HG02840 (cell line): ENCODE data around the gene PDCD1.
"Not testable (repeated sequence)": the region's sequence is repeated elsewhere in the genome, so short reads cannot be mapped to it uniquely, and the experiment has no call there.

ENCODE experiments used
- ATAC-seq: cut with Tn5 transposase; IDR thresholded peaks from one replicate; pipeline ENCODE4 v1.9.1; 2021; ENCODE audit warnings: mild to moderate bottlenecking, moderate library complexity, moderate number of reproducible peaks; ENCODE audit not compliant: unreplicated experiment, low FRiP score

PDCD1 gene

DNA sequence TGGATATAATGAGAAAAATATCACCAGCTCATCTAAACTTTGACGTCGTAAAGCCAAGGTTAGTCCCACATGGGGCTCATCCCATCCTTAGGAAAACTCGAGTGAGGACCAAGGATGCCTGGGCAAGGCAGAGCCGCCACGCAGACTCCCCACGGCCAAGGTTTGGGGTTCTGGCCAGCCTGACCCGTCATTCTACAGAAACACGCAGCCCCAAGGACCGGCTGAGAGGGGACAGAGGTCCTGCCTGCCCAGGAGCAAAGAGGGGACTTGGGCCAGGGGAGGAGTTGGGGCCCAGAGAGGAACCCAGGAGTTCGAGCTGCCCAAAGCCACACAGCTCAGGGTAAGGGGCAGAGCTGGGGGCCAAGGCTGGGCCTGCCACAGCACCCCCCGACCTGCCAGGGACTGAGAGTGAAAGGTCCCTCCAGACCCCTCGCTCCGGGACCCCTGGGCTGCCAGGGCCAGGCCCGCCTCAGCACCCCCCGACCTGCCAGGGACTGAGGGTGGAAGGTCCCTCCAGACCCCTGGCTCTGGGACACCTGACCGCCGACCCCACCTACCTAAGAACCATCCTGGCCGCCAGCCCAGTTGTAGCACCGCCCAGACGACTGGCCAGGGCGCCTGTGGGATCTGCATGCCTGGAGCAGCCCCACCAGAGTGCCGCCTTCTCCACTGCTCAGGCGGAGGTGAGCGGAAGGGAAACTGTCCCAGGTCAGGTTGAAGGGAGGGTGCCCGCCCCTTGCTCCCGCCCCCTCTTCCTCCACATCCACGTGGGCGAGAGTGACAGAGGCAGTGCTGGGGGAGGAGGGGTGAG is at the start of gene PDCD1:
Gene PDCD1, minus strand, starts transcription at position 689 of the 811 bp plus-strand sequence. Its CDS starts 56 bp downstream, at position 633.
- peak; percentile 29 for ATAC-seq

- not testable (repeated sequence) for ATAC-seq
Measured at GRCh38 chr2:241907831-241908230, 49.1 kb upstream of the PDCD1 start.

GRCh38 chr2:241906826-241907570 is 48.3 kb upstream of the PDCD1 start:
- no peak for ATAC-seq

DNA sequence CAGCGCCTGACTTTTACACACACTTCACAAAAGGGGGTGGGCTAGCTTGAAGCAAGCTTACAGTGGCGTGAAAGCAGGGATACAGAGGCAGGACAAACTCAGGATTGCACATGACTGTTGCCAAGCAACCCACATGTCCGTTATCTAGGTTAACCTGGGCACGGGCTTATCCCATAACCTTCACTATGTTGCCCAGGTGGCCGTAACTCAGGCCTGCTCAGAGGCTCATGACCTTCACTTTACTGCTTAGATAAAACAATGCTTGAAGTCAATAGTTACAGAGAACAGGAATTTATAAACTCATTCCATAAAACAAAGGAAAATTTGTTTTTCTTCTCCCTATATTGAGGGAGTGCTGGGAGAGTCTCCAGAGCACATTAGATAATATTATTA is 47.7 kb upstream of the PDCD1 start:
- ATAC-seq, result not testable (repeated sequence)

DNA sequence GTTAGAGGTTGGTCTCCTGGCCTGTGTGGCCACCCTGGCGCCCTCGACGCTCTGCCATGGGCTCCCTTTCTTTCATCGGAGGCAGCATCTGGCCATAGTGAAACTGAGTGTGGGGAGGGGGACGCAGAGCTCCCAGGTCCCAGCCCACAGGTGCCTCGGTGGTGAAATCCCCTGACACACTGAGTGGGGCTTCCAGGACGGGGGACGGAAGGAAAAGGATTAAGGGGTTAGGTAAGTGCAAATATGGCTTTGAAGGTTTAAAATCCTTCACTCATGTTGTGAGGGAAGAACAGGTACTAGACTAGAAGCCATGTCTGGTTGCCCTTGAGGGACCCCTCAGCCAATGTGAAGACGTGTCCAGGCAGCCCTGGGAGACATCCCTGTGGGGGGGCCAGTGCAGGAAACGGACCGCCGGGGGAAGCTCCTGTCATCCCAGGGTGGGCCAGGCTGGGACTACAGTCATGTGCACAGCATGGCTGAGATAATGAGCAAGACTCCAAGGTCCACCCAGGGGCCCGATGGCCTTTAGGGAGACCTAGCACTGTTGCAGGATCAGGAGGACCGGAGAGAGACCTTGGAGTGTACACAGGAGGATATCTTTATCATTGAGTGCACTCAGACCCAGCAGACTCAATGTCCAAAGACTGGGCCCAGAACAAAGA is 47.2 kb upstream of the PDCD1 start:
- ATAC-seq, result no peak

- ATAC-seq, result no peak
Measured at GRCh38 chr2:241904791-241905710, 46.4 kb upstream of the PDCD1 start.

DNA sequence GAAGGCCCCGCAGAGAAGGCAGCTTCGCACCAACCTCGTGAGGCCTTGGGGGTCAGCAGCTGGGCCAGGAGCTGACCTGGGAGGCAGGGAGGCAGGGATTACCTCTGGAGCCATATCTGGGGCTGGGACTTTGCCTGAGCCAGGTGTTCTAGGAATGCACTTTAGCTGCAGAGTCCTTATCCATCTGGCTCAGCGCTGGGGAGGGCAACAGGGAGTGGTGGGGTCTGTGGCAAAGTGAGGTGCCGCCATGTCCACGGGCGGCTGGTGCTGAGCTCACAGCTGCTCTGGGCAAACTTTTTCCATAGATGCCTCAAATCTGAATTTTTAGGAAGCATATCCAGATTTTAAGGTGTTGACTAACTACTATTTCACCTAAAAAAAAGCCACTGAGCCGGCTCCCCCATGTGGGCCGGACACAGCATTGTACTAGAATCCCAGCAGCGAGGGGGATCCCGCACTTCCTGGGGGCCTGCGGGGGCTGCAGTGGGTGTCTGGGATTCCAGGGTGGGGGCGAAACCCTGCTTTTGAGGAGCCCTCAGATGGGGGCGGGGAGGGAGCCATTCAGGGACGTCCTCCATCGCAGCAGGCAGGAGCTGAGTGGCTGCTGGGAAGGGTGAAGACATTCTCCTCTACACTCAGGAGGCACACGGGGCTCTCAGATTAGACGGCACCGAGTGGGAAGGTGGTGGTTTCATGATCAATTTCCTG is 45.5 kb upstream of the PDCD1 start:
- no peak for ATAC-seq

- no peak for ATAC-seq
Measured at GRCh38 chr2:241903121-241904010, 44.7 kb upstream of the PDCD1 start.

DNA sequence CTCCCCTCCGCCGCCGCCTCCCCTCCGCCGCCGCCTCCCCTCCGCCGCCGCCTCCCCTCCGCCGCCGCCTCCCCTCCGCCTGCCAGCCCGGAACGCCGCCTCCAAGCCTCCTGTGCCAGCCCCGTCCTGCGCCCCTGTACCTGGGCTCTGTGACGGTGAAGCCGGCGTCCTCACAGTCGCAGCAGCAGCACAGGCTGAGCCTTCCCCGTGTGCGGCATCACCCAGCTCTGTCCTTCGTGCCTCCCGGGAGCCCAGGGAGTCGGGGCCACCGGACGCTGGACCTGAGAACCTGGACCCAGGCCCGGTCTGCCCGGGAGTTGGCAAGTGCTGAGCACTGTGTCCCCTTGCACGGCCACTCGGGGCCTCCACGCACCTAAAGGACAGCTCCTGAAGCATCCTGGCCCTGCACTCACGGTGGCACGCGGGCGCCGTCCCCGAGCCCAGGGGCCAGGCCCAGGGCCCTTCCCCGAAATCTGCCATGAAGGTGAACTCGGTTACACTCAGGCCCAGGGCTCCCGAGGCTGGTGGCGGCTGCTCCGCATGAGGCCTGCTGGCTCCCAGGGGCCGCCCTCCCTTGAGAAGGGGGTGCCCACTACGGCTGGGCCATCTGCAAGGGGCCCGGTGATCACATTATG is 43.8 kb upstream of the PDCD1 start:
- ATAC-seq, result no peak

- no peak for ATAC-seq
Measured at GRCh38 chr2:241901500-241902351, 43.0 kb upstream of the PDCD1 start.

DNA sequence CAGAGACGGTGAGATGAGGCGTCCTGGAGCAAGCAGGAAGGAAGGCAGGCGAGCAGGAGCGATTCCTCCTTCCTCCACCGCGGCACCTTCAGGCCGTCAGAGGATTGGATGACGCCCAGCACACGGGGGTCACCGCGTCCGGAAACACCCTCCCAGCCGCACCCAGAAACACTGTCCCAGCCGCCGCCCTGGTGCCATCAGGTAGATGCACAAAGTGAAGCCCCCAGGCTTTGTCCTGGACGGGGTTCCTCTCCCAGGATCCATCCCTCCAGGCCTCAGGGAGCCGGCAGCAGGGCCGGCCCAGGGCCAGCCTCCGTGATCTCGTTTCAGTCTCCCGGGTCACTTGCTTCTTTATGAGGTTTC is 42.3 kb upstream of the PDCD1 start:
- ATAC-seq, result no peak

DNA sequence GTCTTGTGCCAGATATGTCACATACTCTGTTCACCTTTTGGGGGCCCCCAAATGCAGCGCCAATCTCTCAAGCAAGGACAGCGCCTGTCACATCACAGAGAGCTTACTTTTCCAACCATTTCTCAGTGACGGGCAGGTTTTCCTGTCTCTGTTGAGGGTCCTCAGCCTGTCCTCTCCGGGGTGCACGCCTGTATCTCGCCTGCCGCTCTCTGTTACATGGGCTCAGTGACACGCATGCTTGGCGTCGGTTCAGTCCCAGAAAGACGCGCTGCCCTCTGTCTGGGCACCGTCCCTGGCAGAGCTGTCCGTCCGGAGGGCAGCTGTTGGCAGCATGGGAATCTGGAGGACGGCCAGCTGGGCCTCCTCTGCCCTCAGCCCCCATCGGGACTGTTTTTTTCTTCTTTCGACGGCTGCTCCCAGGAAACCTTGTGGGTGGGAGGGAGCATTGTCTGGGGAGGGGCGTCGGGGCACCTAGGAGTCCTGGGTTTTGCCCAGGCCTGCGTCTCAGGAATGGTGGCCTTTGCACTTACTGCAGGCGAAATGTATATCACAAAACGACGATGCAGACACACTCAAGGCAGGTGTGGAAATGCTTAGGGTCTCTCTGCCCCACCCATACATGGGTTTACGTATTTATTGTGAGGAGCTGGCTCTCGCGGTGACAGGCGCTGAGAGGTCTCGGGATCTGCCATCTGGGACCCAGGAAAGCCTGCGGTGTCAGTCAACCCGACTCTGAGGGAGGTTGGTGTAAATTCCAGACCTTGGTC is 41.7 kb upstream of the PDCD1 start:
- ATAC-seq, result no peak

GRCh38 chr2:241898463-241899270 is 40.0 kb upstream of the PDCD1 start:
- no peak for ATAC-seq

- ATAC-seq, result no peak
Measured at GRCh38 chr2:241897231-241897916, 38.7 kb upstream of the PDCD1 start.

DNA sequence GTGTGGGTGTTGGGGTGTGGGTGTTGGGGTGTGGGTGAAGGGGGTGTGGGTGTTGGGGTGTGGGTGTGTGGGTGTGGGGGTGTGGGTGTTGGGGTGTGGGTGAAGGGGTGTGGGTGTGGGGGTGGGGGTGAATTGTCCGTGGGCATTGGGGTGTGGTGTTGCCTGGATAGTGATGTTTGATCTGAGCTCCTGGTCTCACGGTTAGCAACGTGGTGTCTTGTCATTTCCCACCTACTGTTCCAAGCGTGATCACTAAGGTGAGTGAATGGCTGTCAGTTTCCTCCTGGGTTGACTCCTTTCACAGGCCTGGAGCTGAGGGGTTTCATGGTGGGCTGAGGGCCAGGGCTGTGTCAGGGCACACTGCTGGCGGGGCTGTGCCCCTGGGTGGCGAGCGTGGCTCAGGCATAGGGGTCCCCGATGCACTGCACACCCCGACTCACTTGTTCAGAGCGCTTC is 38.1 kb upstream of the PDCD1 start:
- no peak for ATAC-seq
